Endodermal cell (in vitro differentiated cells): ENCODE data around the gene OR10R2. TPM values are rescaled to one million over a fixed set of nuclear protein-coding genes. Genes with fewer than 3 reads are reported as not detected.
"Not testable (repeated sequence)": the region's sequence is repeated elsewhere in the genome, so short reads cannot be mapped to it uniquely, and the experiment has no call there.

Source experiments
- DNase-seq: peaks from one replicate; pipeline ENCODE4 v3.0.0-alpha.2; 2017
- H3K27ac ChIP-seq: 2 replicates; pipeline ENCODE4 v1.5.1; 2013; ENCODE audit warnings: mild to moderate bottlenecking, low read depth, low read length, moderate library complexity
- H3K27me3 ChIP-seq: 2 replicates; pipeline ENCODE4 v1.6.1; 2013; ENCODE audit warnings: mild to moderate bottlenecking, low read length, moderate library complexity; ENCODE audit not compliant: insufficient read depth, control insufficient read depth, poor library complexity, severe bottlenecking
- H3K36me3 ChIP-seq: 2 replicates; pipeline ENCODE4 v1.7.0; 2013; ENCODE audit warnings: mild to moderate bottlenecking, low read length, moderate library complexity; ENCODE audit not compliant: control insufficient read depth, insufficient read depth
- H3K4me1 ChIP-seq: one replicate; pipeline ENCODE4 v1.7.0; 2013; ENCODE audit warnings: low read length; ENCODE audit not compliant: control insufficient read depth, insufficient read depth
- H3K4me3 ChIP-seq: 2 replicates; pipeline ENCODE4 v1.5.1; 2013; ENCODE audit warnings: mild to moderate bottlenecking, low read length, moderate library complexity
- H3K9ac ChIP-seq: 2 replicates; pipeline ENCODE4 v1.6.1; 2013; ENCODE audit warnings: mild to moderate bottlenecking, low read length, moderate library complexity; ENCODE audit not compliant: poor library complexity, severe bottlenecking; ENCODE audit errors: extremely low read depth
- H3K9me3 ChIP-seq: 2 replicates; pipeline ENCODE4 v1.6.1; 2013; ENCODE audit warnings: mild to moderate bottlenecking, low read length, moderate library complexity; ENCODE audit not compliant: control insufficient read depth
- H3K27ac Mint-ChIP-seq: 2 replicates; pipeline ENCODE4 v1.8.0; 2020; ENCODE audit warnings: mixed read lengths
- H3K27me3 Mint-ChIP-seq: 2 replicates; pipeline ENCODE4 v1.8.0; 2021; ENCODE audit warnings: mild to moderate bottlenecking, mixed read lengths; ENCODE audit not compliant: insufficient read depth
- H3K36me3 Mint-ChIP-seq: 2 replicates; pipeline ENCODE4 v1.8.0; 2020; ENCODE audit warnings: low read depth, mixed read lengths
- H3K4me1 Mint-ChIP-seq: 2 replicates; pipeline ENCODE4 v1.8.0; 2020; ENCODE audit warnings: mixed read lengths
- H3K4me3 Mint-ChIP-seq: 2 replicates; pipeline ENCODE4 v1.8.0; 2020; ENCODE audit warnings: mild to moderate bottlenecking, moderate library complexity, mixed read lengths
- H3K9me3 Mint-ChIP-seq: 2 replicates; pipeline ENCODE4 v1.8.0; 2020; ENCODE audit warnings: mild to moderate bottlenecking, mixed read lengths
- CTCF ChIP-seq: fragments of 200-600 bp; sonication (generic); conservative IDR thresholded peaks from 2 replicates; pipeline ENCODE4 v1.5.0; 2021; ENCODE audit warnings: antibody characterized with exemption, mild to moderate bottlenecking
- WGBS, 2 experiments: methylation state at CpG; one replicate each; pipeline versions ENCODE4 v1.1.5 to v1.1.7; 2013; ENCODE audit warnings: missing lambda C conversion rate in 2 of 2, mixed read lengths in 1 of 2; ENCODE audit not compliant: insufficient coverage in 1 of 2, insufficient read length in 1 of 2; 5-methylcytosine and 5-hydroxymethylcytosine counted together
- long read RNA-seq, 4 experiments: library from polyadenylated mRNA in 2 of 4; library from RNA in 1 of 4; library from capped mRNA in 1 of 4; stranded (forward) in 3 of 4; unstranded in 1 of 4; transcript quantifications; one replicate each; pipeline ENCODE4 v2.0.0, GENCODE V29; 2020 to 2021; ENCODE audit warnings: inconsistent platforms in 1 of 4
- polyA plus RNA-seq, 2 experiments: library from polyadenylated mRNA; stranded (reverse); fragments of 50-300 nt; gene quantifications; one replicate each; pipeline ENCODE4 v1.2.3, GENCODE V29; 2013
- total RNA-seq, 2 donors: library from RNA; stranded (reverse); fragmentation: NEBNext Ultra II Directional in 1 of 2; extraction: Animal tissue kit (Norgen Biotek cat#: 25700) in 1 of 2; gene quantifications; 2 replicates in 1 of 2; 3 replicates in 1 of 2; pipeline ENCODE4 v1.2.1, GENCODE V29; 2021

Gene OR10R2
- not detected for total RNA-seq
- polyA plus RNA-seq (2013, experiment 1 of 2): not detected
- polyA plus RNA-seq (2013, experiment 2 of 2): not detected
- long read RNA-seq, experiment 1: 0 reads
- long read RNA-seq, experiment 2: 0 reads
- long read RNA-seq, experiment 3: 0 reads
- long read RNA-seq, experiment 4: 0 reads

GRCh38 chr1:158471920-158472319 is at the start of gene OR10R2:
Gene OR10R2, plus strand, starts transcription at chr1:158472220. Its CDS starts 106 bp downstream, at chr1:158472326.
- Histone ChIP-seq H3K9me3 (no peaks in the 10 kb centered on the region), H3K4me3 (no peak within 1 kb of the TSS), H3K27me3 (no peaks in the 10 kb centered on the region), H3K27ac (no peak within 1 kb of the TSS), H3K4me1 (no peaks in the 10 kb centered on the region), H3K36me3 (no peaks in the 10 kb centered on the region), H3K9ac (no peak within 1 kb of the TSS)
- H3K36me3 Mint-ChIP-seq: no peaks in the 10 kb centered on the region
- no peak within 1 kb of the TSS for H3K27ac Mint-ChIP-seq
- no peak for TF ChIP-seq CTCF
- H3K9me3 Mint-ChIP-seq: no peaks in the 10 kb centered on the region
- H3K4me3 Mint-ChIP-seq: no peak within 1 kb of the TSS
- H3K4me1 Mint-ChIP-seq: no peaks in the 10 kb centered on the region
- no peaks in the 10 kb centered on the region for H3K27me3 Mint-ChIP-seq
- DNase-seq: no peak

- H3K9me3 Mint-ChIP-seq: peaks cover 6% of the 10 kb centered on the region
- H3K27me3 Mint-ChIP-seq: no peaks in the 10 kb centered on the region
- peaks cover 2% of the 10 kb centered on the region for H3K4me1 Mint-ChIP-seq
- no peak overlapping the region for H3K27ac ChIP-seq
- H3K27ac Mint-ChIP-seq: no peak overlapping the region
- no peak overlapping the region for H3K9ac ChIP-seq
- no peak for TF ChIP-seq CTCF
- H3K9me3 ChIP-seq: no peaks in the 10 kb centered on the region
- no peaks in the 10 kb centered on the region for H3K4me1 ChIP-seq
- H3K4me3 Mint-ChIP-seq: no peak overlapping the region
- H3K36me3 Mint-ChIP-seq: no peaks in the 10 kb centered on the region
- no peaks in the 10 kb centered on the region for H3K27me3 ChIP-seq
- no peak for DNase-seq
- H3K36me3 ChIP-seq: no peaks in the 10 kb centered on the region
- H3K4me3 ChIP-seq: no peak overlapping the region
These were observed 47.0 kb upstream of the OR10R2 start for GRCh38 chr1:158425027-158425426.

GRCh38 chr1:158426137-158426536 is 45.9 kb upstream of the OR10R2 start, which contains the start of gene OR10K2:
Gene OR10K2, minus strand, starts transcription at chr1:158426237. Its CDS starts 5,371 bp downstream, at chr1:158420866.
- WGBS, 2 experiments: 90% methylated on average over 1 of the region's 1 CpG; no CpG with 5 or more reads in 1 of the 2 experiments
- DNase-seq: no peak
- H3K27ac Mint-ChIP-seq: no peak within 1 kb of the TSS
- no peaks in the 10 kb centered on the region for H3K9me3 ChIP-seq
- no peak within 1 kb of the TSS for H3K4me3 ChIP-seq
- H3K36me3 ChIP-seq: no peaks in the 10 kb centered on the region
- H3K27me3 Mint-ChIP-seq: no peaks in the 10 kb centered on the region
- peaks cover 2% of the 10 kb centered on the region for H3K4me1 Mint-ChIP-seq
- no peak within 1 kb of the TSS for H3K9ac ChIP-seq
- TF ChIP-seq CTCF: no peak
- H3K27ac ChIP-seq: no peak within 1 kb of the TSS
- peaks cover 6% of the 10 kb centered on the region for H3K9me3 Mint-ChIP-seq
- no peaks in the 10 kb centered on the region for H3K4me1 ChIP-seq
- H3K36me3 Mint-ChIP-seq: no peaks in the 10 kb centered on the region
- H3K4me3 Mint-ChIP-seq: no peak within 1 kb of the TSS
- no peaks in the 10 kb centered on the region for H3K27me3 ChIP-seq

GRCh38 chr1:158430163-158430562 is 41.9 kb upstream of the OR10R2 start:
- H3K36me3 ChIP-seq, H3K27me3 ChIP-seq, H3K4me1 ChIP-seq, H3K36me3 Mint-ChIP-seq, H3K4me3 ChIP-seq, H3K9me3 ChIP-seq, H3K27me3 Mint-ChIP-seq, H3K9ac ChIP-seq, H3K9me3 Mint-ChIP-seq, H3K4me1 Mint-ChIP-seq, DNase-seq, H3K4me3 Mint-ChIP-seq, H3K27ac Mint-ChIP-seq, H3K27ac ChIP-seq: not testable (repeated sequence)
- 73 to 85% methylated on average over 3 of the region's 3 CpGs for WGBS, 2 experiments
